DND-41 (cell line): Measurements from ENCODE around the gene ATP6V1C2.

Source experiments
- ATAC-seq: fragments of 200-7000 bp; cut with Tn5 transposase; 3 replicates; pipeline ENCODE4 v1.9.1; 2021; ENCODE audit warnings: low read depth; ENCODE audit not compliant: insufficient read depth
- DNase-seq: peaks from one replicate; pipeline ENCODE4 v3.0.0-alpha.2; 2020
- H2AFZ ChIP-seq: 2 replicates; pipeline ENCODE4 v1.6.0; 2012; ENCODE audit warnings: low read depth, low read length
- H3K27ac ChIP-seq: 2 replicates; pipeline ENCODE4 v1.5.1; 2012; ENCODE audit warnings: low read length, inconsistent platforms
- H3K27me3 ChIP-seq: fragments of 200-600 bp; sonication (generic); 2 replicates; pipeline ENCODE4 v1.6.0; 2012; ENCODE audit warnings: low read length, mild to moderate bottlenecking, inconsistent platforms; ENCODE audit not compliant: insufficient read depth, poor library complexity
- H3K36me3 ChIP-seq: 2 replicates; pipeline ENCODE4 v1.5.1; 2012; ENCODE audit warnings: low read length, inconsistent platforms; ENCODE audit not compliant: insufficient read depth
- H3K4me1 ChIP-seq: 2 replicates; pipeline ENCODE4 v1.5.1; 2012; ENCODE audit warnings: mild to moderate bottlenecking, low read length; ENCODE audit not compliant: insufficient read depth
- H3K4me2 ChIP-seq: 2 replicates; pipeline ENCODE4 v1.6.0; 2012; ENCODE audit warnings: mild to moderate bottlenecking, moderate library complexity, low read length, inconsistent platforms; ENCODE audit not compliant: insufficient read depth
- H3K4me3 ChIP-seq, 2 experiments: fragments of 200-600 bp in 1 of 2; shearing (Covaris generic) in 1 of 2; 2 replicates each; pipeline ENCODE4 v1.5.1; 2012 to 2016; ENCODE audit warnings: inconsistent platforms in 2 of 2, low read length in 2 of 2, mild to moderate bottlenecking in 2 of 2, low read depth in 1 of 2, moderate library complexity in 1 of 2
- H3K79me2 ChIP-seq: 2 replicates; pipeline ENCODE4 v1.6.0; 2012; ENCODE audit warnings: low read length, inconsistent platforms; ENCODE audit not compliant: insufficient read depth
- H3K9ac ChIP-seq: 2 replicates; pipeline ENCODE4 v1.6.0; 2012; ENCODE audit warnings: low read depth, mild to moderate bottlenecking, inconsistent platforms, low read length, moderate library complexity
- H3K9me3 ChIP-seq: 2 replicates; pipeline ENCODE4 v1.5.1; 2012; ENCODE audit warnings: low read length, moderate library complexity, mild to moderate bottlenecking, inconsistent platforms; ENCODE audit not compliant: insufficient read depth, severe bottlenecking
- H4K20me1 ChIP-seq: 2 replicates; pipeline ENCODE4 v1.6.0; 2012; ENCODE audit warnings: low read length; ENCODE audit not compliant: insufficient read depth
- EZH2 ChIP-seq: IDR thresholded peaks from 3 replicates; pipeline ENCODE4 v1.6.1; 2012; ENCODE audit warnings: borderline replicate concordance, low read depth, mild to moderate bottlenecking, moderate library complexity, low read length, inconsistent platforms; ENCODE audit not compliant: severe bottlenecking
- TF ChIP-seq, protein P1 (sequence below): IDR thresholded peaks from 2 replicates; pipeline ENCODE4 v1.5.1; 2012; ENCODE audit warnings: borderline replicate concordance, low read length, moderate library complexity, mild to moderate bottlenecking; ENCODE audit not compliant: poor library complexity, severe bottlenecking; ENCODE audit errors: extremely low read depth

ATP6V1C2 gene

GRCh38 chr2:10765461-10765860 lies 44.0 kb downstream of the ATP6V1C2 start:
- DNase-seq (no peak), ATAC-seq (no peak)
- Histone ChIP-seq H3K9me3 (no peaks in the 10 kb centered on the region), H3K36me3 (no peaks in the 10 kb centered on the region), H4K20me1 (no peaks in the 10 kb centered on the region), H3K79me2 (no peaks in the 10 kb centered on the region), H3K4me3 (no peak overlapping the region), H3K27me3 (no peaks in the 10 kb centered on the region), H3K4me1 (no peaks in the 10 kb centered on the region), H3K4me2 (no peak overlapping the region), H3K27ac (no peak overlapping the region), H3K9ac (no peak overlapping the region), H2AFZ (no peak overlapping the region)
- no peak for TF ChIP-seq EZH2
- TF ChIP-seq, protein P1, sequence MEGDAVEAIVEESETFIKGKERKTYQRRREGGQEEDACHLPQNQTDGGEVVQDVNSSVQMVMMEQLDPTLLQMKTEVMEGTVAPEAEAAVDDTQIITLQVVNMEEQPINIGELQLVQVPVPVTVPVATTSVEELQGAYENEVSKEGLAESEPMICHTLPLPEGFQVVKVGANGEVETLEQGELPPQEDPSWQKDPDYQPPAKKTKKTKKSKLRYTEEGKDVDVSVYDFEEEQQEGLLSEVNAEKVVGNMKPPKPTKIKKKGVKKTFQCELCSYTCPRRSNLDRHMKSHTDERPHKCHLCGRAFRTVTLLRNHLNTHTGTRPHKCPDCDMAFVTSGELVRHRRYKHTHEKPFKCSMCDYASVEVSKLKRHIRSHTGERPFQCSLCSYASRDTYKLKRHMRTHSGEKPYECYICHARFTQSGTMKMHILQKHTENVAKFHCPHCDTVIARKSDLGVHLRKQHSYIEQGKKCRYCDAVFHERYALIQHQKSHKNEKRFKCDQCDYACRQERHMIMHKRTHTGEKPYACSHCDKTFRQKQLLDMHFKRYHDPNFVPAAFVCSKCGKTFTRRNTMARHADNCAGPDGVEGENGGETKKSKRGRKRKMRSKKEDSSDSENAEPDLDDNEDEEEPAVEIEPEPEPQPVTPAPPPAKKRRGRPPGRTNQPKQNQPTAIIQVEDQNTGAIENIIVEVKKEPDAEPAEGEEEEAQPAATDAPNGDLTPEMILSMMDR: no peak

GRCh38 chr2:10765914-10766313 lies 44.5 kb downstream of the ATP6V1C2 start:
- Histone ChIP-seq H3K36me3 (no peaks in the 10 kb centered on the region), H2AFZ (no peak overlapping the region), H3K27ac (no peak overlapping the region), H3K4me2 (no peak overlapping the region), H3K4me3 (no peak overlapping the region), H3K4me1 (no peaks in the 10 kb centered on the region), H3K27me3 (no peaks in the 10 kb centered on the region), H3K9me3 (no peaks in the 10 kb centered on the region), H4K20me1 (no peaks in the 10 kb centered on the region), H3K79me2 (no peaks in the 10 kb centered on the region), H3K9ac (no peak overlapping the region)
- TF ChIP-seq, protein P1: no peak
- TF ChIP-seq EZH2: no peak
- DNase-seq (no peak), ATAC-seq (no peak)

GRCh38 chr2:10768063-10768507 lies 46.7 kb downstream of the ATP6V1C2 start:
- H3K27ac ChIP-seq: no peak overlapping the region
- H3K4me3 ChIP-seq: no peak overlapping the region
- no peak overlapping the region for H3K9ac ChIP-seq
- ATAC-seq: no peak
- H2AFZ ChIP-seq: no peak overlapping the region
- no peaks in the 10 kb centered on the region for H3K27me3 ChIP-seq
- H4K20me1 ChIP-seq: no peaks in the 10 kb centered on the region
- TF ChIP-seq EZH2: no peak
- TF ChIP-seq, protein P1: no peak
- H3K9me3 ChIP-seq: no peaks in the 10 kb centered on the region
- no peak overlapping the region for H3K4me2 ChIP-seq
- H3K36me3 ChIP-seq: no peaks in the 10 kb centered on the region
- no peaks in the 10 kb centered on the region for H3K4me1 ChIP-seq
- no peaks in the 10 kb centered on the region for H3K79me2 ChIP-seq
- no peak for DNase-seq
